GM12864 (cell line): ENCODE data around the gene KRTAP4-8.
"Not testable (repeated sequence)": the region's sequence is repeated elsewhere in the genome, so short reads cannot be mapped to it uniquely, and the experiment has no call there.

ENCODE experiments used
- DNase-seq: peaks from one replicate; pipeline ENCODE4 v3.0.0-alpha.2; 2011; ENCODE audit warnings: low read depth
- H3K4me3 ChIP-seq: 2 replicates; pipeline ENCODE4 v1.5.1; 2011; ENCODE audit warnings: mild to moderate bottlenecking, low read depth, low read length, control low read depth
- CTCF ChIP-seq: IDR thresholded peaks from 2 replicates; pipeline ENCODE4 v1.5.1; 2011; ENCODE audit warnings: low read depth, mild to moderate bottlenecking, moderate library complexity, low read length, control low read depth, inconsistent platforms; ENCODE audit errors: missing control alignments

The KRTAP4-8 gene

GRCh38 chr17:41098042-41098441 lies at the start of gene KRTAP4-8:
Gene KRTAP4-8, minus strand, starts transcription at chr17:41098142. Its CDS starts 58 bp downstream, at chr17:41098084.
- TF ChIP-seq CTCF = no peak
- H3K4me3 ChIP-seq = no peak within 1 kb of the TSS
- DNase-seq = no peak

GRCh38 chr17:41145261-41145660 lies 47.3 kb upstream of the KRTAP4-8 start:
- DNase-seq = no peak
- H3K4me3 ChIP-seq = no peak overlapping the region
- no peak for TF ChIP-seq CTCF

- H3K4me3 ChIP-seq = no peak overlapping the region
- no peak for DNase-seq
- TF ChIP-seq CTCF = no peak
These were observed 46.9 kb upstream of the KRTAP4-8 start for GRCh38 chr17:41144846-41145245.

- no peak overlapping the region for H3K4me3 ChIP-seq
- no peak for TF ChIP-seq CTCF
- no peak for DNase-seq
These were observed 43.4 kb upstream of the KRTAP4-8 start for GRCh38 chr17:41141361-41141760.

GRCh38 chr17:41140360-41141131 lies 42.6 kb upstream of the KRTAP4-8 start, which contains the start of gene KRTAP4-6:
Gene KRTAP4-6, minus strand, starts transcription at chr17:41140544. Its CDS starts 57 bp downstream, at chr17:41140487.
- no peak within 1 kb of the TSS for H3K4me3 ChIP-seq
- no peak for DNase-seq
- TF ChIP-seq CTCF = no peak

GRCh38 chr17:41139865-41140264 lies 41.9 kb upstream of the KRTAP4-8 start:
- not testable (repeated sequence) for DNase-seq, H3K4me3 ChIP-seq

GRCh38 chr17:41133880-41134735 lies 36.2 kb upstream of the KRTAP4-8 start:
- TF ChIP-seq CTCF = no peak
- DNase-seq = no peak
- no peak overlapping the region for H3K4me3 ChIP-seq
